Esophagus muscularis mucosa (tissue), 4 donors: ENCODE measurements around the gene APOE.

Source experiments
- CTCF ChIP-seq, 3 experiments: fragments of 200-600 bp in 2 of 3; fragments of 450-650 bp in 1 of 3; sonication (generic) in 2 of 3; IDR thresholded peaks; one replicate each; pipeline ENCODE4 v1.5.1; 2017 to 2019; ENCODE audit warnings: antibody characterized with exemption in 3 of 3, mild to moderate bottlenecking in 2 of 3, moderate library complexity in 1 of 3
- EP300 ChIP-seq: sonication (generic); formaldehyde crosslinking; IDR thresholded peaks from one replicate; pipeline ENCODE4 v1.6.1; 2017; ENCODE audit warnings: antibody characterized with exemption
- POLR2A ChIP-seq: fragments of 450-650 bp; IDR thresholded peaks from one replicate; pipeline ENCODE4 v1.6.1; 2017; ENCODE audit warnings: antibody characterized with exemption, moderate library complexity, mild to moderate bottlenecking, low read depth
- POLR2AphosphoS5 ChIP-seq, 2 donors: sonication (generic); formaldehyde crosslinking; IDR thresholded peaks; one replicate each; pipeline ENCODE4 v1.6.1; 2017; ENCODE audit warnings: antibody characterized with exemption in 2 of 2

GRCh38 chr19:44874317-44874716 is 31.3 kb upstream of the APOE start:
- TF ChIP-seq CTCF (IDR thresholded peaks at IDR 0.05) = no peak
- no peak for TF ChIP-seq POLR2AphosphoS5 (IDR thresholded peaks at IDR 0.05)
- TF ChIP-seq POLR2A = no peak
- no peak for TF ChIP-seq EP300
